GM19239 (cell line): ENCODE results near the gene SULT6B1.
A peak's percentile ranks its signal among the peaks of the same experiment; 100 is the strongest.

Experiments used
- DNase-seq: peaks from one replicate; pipeline ENCODE4 v3.0.0; 2011; ENCODE audit warnings: low spot score; ENCODE audit not compliant: insufficient read length
- FAIRE-seq: peaks from 2 replicates; lab custom pipeline; 2011; peaks lifted over from hg19 to GRCh38; lab: Jason Lieb, UNC

SULT6B1 gene

DNA sequence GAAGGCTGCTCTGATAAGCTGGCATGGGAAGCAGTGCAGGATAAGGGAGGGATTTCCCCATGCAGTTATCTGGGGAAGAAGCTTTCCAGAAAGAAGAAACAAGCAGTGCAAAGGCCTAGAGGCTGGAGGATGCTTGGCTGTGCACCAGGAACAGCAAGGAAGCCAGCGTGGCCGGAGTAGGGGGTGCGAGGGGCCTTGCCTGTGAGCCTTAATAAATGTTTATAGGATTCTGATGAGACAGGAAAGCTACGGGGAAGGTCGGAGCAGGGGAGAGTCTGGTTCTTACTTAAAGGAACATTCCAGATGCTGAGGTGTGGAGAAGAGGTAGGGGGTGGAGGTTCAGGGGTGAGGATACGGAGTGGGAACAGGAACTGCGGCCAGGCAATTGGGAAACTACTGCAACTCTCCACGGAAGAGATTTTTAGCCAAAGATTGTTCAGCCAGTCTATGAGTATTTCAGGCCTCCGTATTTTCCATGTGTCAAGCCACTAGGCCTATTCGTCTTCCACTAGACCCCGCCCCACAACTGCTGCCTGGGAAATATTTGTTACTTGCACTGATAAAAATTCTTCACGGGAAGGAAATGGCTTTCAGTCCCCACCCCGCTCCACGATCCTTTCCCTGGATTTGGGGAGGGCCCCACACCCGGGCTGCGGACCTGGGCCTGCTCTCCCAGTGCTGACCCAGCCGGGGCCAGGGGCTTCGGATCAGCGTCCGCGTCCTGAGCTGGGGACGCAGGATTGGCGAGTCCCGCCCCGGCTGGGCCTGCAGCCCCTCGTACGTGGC is 32.2 kb downstream of the SULT6B1 start:
- peak; percentile 23 for FAIRE-seq

GRCh38 chr2:37154785-37155184 is 33.7 kb downstream of the SULT6B1 start:
- DNase-seq (no peak), FAIRE-seq (no peak)

More for the DNA sequence above, 32.2 kb downstream of the SULT6B1 start:
- DNase-seq: peak; percentile 14

- no peak for FAIRE-seq
- no peak for DNase-seq
Measured at GRCh38 chr2:37153224-37153623, 35.2 kb downstream of the SULT6B1 start.

DNA sequence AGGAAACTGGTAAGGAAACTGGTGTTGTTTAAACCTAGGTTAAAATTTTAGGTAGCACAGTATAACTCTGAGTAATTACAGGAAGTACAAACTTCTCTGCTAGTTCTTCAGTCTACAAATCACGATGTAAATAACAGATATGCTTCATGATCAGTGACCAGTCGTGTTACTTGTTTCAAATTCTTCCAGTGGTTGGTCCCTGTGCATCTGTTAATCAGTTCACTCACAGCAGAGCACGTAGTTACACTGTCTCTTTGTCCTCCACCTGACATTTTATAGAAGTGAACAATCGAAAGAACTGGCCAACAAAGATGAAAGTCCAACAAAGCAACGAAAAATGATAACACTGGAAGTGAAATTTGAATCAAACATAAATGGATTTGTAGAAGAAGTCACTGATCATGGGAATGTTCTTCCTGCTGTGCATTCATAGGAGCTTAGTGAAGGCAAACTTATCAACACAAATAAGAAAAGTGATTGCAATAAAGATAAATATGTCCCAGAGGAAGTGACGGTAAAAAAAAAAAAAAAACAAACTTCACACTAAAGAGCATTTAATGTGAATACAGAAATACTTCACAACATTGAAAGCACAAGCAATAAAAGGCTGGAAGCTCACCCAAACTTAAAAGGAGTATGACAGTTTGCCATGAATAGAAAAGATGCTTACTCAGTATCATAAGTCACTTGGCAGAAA is 38.7 kb downstream of the SULT6B1 start:
- peak; percentile 74 for FAIRE-seq
- no peak for DNase-seq

GRCh38 chr2:37148325-37148724 is 40.1 kb downstream of the SULT6B1 start:
- no peak for FAIRE-seq
- no peak for DNase-seq

DNA sequence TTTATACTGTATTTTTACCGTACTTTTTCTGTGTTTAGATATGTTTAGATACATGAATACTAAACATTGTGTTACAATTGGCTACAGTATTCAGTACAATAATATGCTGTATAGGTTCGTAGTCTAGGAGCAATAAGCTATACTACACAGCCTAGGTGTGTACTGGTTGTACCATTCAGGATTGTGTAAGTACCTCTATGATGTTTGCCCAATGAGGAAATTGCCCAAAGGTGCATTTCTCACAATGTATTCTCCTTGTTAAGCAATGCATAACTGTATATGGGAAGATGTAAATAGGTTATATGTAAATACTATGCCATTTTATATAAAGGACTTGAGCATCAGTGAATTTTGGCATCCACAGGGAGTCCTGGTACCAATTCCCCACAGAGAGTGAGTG is 42.4 kb downstream of the SULT6B1 start:
- DNase-seq: no peak
- no peak for FAIRE-seq

- DNase-seq (no peak), FAIRE-seq (no peak)
Measured at GRCh38 chr2:37143974-37144373, 44.5 kb downstream of the SULT6B1 start.

GRCh38 chr2:37142546-37142945 is 45.9 kb downstream of the SULT6B1 start:
- no peak for FAIRE-seq
- DNase-seq: no peak

DNA sequence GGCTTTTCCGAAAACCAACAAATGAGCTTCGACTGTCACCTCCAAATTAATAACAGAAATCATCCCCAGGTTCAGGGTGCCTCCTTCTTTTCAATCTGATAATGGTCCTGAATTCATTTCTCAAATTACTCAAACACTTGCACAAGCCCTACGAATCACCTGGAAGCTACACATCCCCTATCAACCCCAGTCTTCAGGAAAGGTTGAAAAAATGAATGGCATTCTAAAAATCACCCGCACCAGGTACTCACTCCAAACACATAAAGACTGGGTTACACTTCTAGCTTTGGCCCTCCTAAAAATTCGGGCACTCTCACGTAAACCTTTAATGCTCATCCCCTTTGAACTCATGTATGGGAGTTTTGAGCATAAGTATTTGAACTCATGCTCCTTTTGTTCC is 55.6 kb downstream of the SULT6B1 start:
- DNase-seq (no peak), FAIRE-seq (no peak)

- no peak for FAIRE-seq
- no peak for DNase-seq
Measured at GRCh38 chr2:37125416-37125815, 63.1 kb downstream of the SULT6B1 start.

DNA sequence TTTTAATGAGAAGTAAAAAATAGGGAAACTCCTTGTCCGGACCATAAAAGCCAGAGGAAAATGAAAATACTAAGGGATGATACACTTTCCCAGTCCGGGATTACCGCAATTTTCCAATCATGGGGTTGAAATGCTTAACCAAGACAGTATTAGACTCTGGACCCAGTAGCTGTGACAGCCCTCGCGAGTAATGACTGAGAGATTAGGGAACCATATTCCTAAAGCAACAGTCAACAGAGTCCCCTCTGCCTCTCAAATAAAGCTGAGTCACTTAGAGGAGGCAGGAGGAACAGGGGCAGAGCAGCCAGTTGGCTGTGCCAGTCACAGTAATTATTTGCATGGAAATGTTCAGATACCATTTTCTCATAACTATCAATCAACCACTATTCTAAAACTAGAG is 69.3 kb downstream of the SULT6B1 start:
- DNase-seq (no peak), FAIRE-seq (no peak)
